Measurements from ENCODE around the gene MUC5B. TPM values are rescaled to one million over a fixed set of nuclear protein-coding genes. Genes with fewer than 3 reads are reported as not detected.

Gene MUC5B
- total and polyA plus RNA-seq, 4 donors: 0.25 TPM; not detected in 3

DNA sequence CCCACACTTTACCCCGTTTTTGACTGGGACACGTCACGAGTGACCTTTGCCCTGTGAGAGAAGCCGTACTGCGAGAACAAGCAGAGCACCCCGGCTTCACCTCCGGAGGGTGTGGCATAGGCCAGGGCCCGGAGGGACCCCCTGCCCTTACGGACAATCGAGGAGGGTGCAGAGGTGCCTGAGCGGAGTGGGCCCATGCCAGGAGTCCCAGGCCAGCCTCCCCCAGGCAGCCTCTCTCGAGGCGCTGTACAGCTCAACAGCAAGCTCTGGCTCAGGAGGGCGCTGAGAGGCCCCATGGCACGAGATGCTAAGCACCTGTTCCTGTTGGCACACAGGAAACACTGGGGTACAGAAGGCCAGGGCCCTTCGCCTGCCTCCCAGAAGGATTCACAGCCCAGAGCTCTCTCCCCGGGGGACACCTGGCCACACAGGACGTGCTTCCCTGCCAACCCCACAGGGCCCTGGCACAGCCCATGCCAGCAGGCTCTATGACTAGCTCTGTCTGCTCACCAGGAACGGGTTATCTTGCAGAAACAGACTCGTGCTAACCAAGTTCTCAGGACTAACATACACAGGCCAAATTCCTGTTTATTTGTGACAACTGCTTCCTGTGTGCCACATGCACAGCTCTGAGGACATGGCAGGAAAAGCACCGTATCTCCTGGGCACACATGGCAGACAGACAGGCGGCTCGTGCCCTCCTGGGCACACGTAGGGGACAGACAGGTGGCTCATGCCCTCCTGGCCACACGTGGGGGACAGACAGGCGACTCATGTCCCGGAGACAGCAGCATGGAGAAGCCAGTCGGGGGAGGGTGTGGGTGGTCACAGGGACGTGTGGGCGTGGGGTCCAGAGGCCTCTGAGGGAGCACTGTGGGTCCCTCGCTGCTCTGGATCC lies 75.0 kb downstream of the MUC5B start:
- Histone ChIP-seq H3K27me3 (ENCODE audit: control insufficient read depth in 1 of 2, insufficient read depth in 2 of 2, low read length in 1 of 2) (no peaks in the 10 kb centered on the region), H3K27ac (ENCODE audit: low read depth in 1 of 2, low read length in 2 of 2) (no peak overlapping the region), H3K9me3 (ENCODE audit: control insufficient read depth, low read length) (no peaks in the 10 kb centered on the region), H3K4me3 (ENCODE audit: low read length in 2 of 2) (no peak overlapping the region), H3K4me1 (ENCODE audit: control insufficient read depth in 1 of 2, insufficient read depth in 2 of 2, low read length in 2 of 2) (no peaks in the 10 kb centered on the region), H3K36me3 (ENCODE audit: control insufficient read depth in 1 of 2, insufficient read depth in 2 of 2, low read length in 1 of 2) (peaks cover 0 to 2% of the 10 kb centered on the region in 2 donors)
- ATAC-seq (ENCODE audit: low FRiP score): no peak
- DNase-seq: no peak
- intact Hi-C loops (cut with DNase I): loop anchor here in 1 of 2 donors (5.0 kb wide), 1 partner anchor 36 kb away; no protein-coding TSS in a partner anchor
- 76 to 80% methylated on average over 31 of the region's 31 CpGs for WGBS, 2 donors

DNA sequence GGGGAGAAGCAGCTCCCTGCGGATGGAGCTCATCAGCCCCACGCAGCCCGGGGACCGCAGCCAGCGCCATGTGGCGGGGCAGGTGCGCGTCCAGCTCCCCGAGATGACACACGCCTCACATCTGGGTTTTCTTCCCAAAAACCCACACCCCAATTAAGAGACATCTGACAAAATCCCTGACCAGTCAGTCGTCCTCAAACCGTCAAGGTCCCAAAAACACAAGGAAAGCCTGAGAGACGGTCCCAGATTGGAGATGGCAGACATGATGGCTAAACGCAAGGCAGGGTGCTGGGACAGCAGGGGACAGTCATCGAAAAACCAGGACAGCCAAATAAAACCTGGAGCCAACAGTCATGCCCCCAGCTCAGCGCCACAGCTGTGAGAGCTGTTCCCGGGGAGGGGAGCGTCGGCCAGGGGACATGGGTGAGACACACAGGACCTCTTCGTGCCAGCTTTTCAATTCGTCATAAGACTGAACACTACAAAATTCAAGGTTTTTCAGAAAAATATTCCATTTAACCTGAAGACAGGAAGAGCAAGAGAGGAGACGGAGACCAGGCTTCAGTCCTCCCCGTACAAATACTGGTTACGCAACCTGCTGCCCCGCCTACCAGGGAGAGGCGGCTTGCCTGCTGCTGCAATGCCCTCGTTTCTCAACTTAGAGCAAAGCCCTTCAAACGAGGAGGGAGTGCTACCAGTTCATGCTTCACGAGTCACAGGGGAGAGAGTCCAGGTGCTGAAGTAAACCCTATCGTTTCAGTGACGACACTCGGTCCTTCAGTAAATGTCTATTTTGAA lies 76.0 kb downstream of the MUC5B start:
- Histone ChIP-seq H3K9me3 (ENCODE audit: control insufficient read depth, low read length) (no peaks in the 10 kb centered on the region), H3K4me1 (ENCODE audit: control insufficient read depth in 1 of 2, insufficient read depth in 2 of 2, low read length in 2 of 2) (no peaks in the 10 kb centered on the region), H3K4me3 (ENCODE audit: low read length in 2 of 2) (no peak overlapping the region), H3K36me3 (ENCODE audit: control insufficient read depth in 1 of 2, insufficient read depth in 2 of 2, low read length in 1 of 2) (no peaks in the 10 kb centered on the region), H3K27me3 (ENCODE audit: control insufficient read depth in 1 of 2, insufficient read depth in 2 of 2, low read length in 1 of 2) (no peaks in the 10 kb centered on the region), H3K27ac (ENCODE audit: low read depth in 1 of 2, low read length in 2 of 2) (no peak overlapping the region)
- ATAC-seq (ENCODE audit: low FRiP score) (peak; percentile 80), DNase-seq (peak; percentile 85 to 92)
- intact Hi-C loops (cut with DNase I): loop anchor here in 1 of 2 donors (5.0 kb wide), 1 partner anchor 37 kb away; no protein-coding TSS in a partner anchor
- 76 to 80% methylated on average over 32 of the region's 32 CpGs for WGBS, 2 donors

DNA sequence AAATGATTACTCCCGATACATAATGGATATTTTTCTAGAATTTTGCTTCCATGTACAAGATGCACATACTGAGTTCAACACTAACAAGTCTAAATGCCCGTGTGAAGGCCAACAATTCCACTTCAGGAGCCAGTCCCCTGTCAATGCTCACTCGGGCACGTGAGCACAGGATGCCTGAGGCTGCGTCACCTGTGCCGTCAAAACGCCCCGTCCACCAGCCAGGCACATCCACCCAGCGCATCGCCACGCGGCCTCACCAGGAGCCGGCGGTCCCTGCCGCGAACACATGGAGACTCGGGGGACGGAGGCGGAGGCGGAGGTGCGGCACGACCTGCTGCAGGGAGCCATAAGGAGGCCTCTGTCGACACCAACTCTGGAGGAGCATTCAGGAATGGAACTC lies 76.8 kb downstream of the MUC5B start:
- intact Hi-C loops (cut with DNase I): loop anchor here (5.0 kb wide), 2 partner anchors 37 to 38 kb away; no protein-coding TSS in a partner anchor
- no peak overlapping the region for H3K27ac ChIP-seq (ENCODE audit: low read depth in 1 of 2, low read length in 2 of 2)
- no peaks in the 10 kb centered on the region for H3K27me3 ChIP-seq (ENCODE audit: control insufficient read depth in 1 of 2, insufficient read depth in 2 of 2, low read length in 1 of 2)
- no peaks in the 10 kb centered on the region for H3K4me1 ChIP-seq (ENCODE audit: control insufficient read depth in 1 of 2, insufficient read depth in 2 of 2, low read length in 2 of 2)
- DNase-seq (peak; percentile 43 to 76), ATAC-seq (ENCODE audit: low FRiP score) (no peak)
- 68 to 69% methylated on average over 23 of the region's 23 CpGs for WGBS, 2 donors
- no peaks in the 10 kb centered on the region for H3K36me3 ChIP-seq (ENCODE audit: control insufficient read depth in 1 of 2, insufficient read depth in 2 of 2, low read length in 1 of 2)
- H3K9me3 ChIP-seq (ENCODE audit: control insufficient read depth, low read length): no peaks in the 10 kb centered on the region
- H3K4me3 ChIP-seq (ENCODE audit: low read length in 2 of 2): no peak overlapping the region

DNA sequence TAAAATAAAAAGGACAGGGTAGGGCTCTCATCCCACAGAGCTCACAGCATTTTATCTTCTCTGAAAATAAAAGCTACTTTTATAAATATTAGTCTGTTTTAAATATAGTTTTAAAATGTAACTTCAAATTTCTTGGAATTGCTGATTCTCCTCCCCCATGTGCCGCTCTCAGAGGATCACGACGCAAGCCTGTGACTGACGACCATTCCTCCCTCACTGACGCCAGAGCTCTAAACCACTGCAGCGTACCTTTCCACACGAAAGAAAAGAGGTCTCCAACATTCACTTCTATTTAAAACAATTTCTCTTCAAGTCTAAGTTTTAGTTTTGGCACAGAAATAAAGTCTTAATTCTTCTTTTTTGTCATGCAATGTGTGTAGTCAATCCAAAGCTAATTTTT lies 77.3 kb downstream of the MUC5B start:
- Histone ChIP-seq H3K27me3 (ENCODE audit: control insufficient read depth in 1 of 2, insufficient read depth in 2 of 2, low read length in 1 of 2) (no peaks in the 10 kb centered on the region), H3K4me1 (ENCODE audit: control insufficient read depth in 1 of 2, insufficient read depth in 2 of 2, low read length in 2 of 2) (no peaks in the 10 kb centered on the region), H3K4me3 (ENCODE audit: low read length in 2 of 2) (no peak overlapping the region), H3K36me3 (ENCODE audit: control insufficient read depth in 1 of 2, insufficient read depth in 2 of 2, low read length in 1 of 2) (no peaks in the 10 kb centered on the region), H3K27ac (ENCODE audit: low read depth in 1 of 2, low read length in 2 of 2) (no peak overlapping the region), H3K9me3 (ENCODE audit: control insufficient read depth, low read length) (no peaks in the 10 kb centered on the region)
- intact Hi-C loops (cut with DNase I): loop anchor here in 1 of 2 donors (5.0 kb wide), 1 partner anchor 37 kb away; no protein-coding TSS in a partner anchor
- ATAC-seq (ENCODE audit: low FRiP score) (no peak), DNase-seq (no peak)
- 17 to 21% methylated on average over 7 of the region's 7 CpGs for WGBS, 2 donors

DNA sequence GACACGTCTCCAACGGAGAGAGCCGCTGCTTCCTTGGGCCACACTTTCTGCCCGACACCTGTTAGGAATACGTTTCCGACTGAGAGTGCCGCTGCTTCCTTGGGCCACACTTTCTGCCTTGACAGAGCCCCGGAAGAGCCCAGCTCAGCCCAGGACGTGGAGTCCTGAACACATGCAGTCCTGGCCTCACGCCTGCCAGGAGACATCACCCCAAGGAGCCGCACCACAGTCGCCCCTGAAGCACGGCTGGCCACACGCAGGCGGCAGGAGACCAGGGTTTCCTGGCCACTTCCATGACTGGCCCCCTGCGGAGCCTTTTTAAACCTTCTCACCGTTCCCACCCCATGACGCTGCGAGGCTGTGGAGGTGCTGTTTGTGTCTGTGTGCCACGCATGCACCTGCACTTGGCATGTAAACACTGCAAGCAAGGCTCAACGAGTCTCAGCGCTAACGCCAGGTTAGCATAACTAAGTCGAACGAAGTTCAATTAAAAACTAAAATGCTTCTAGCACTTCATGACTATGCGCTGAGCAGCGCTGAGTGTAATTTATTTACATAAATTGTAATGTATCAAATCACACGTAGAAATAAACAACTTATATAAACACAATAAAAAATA lies 77.8 kb downstream of the MUC5B start:
- no peaks in the 10 kb centered on the region for H3K4me1 ChIP-seq (ENCODE audit: control insufficient read depth in 1 of 2, insufficient read depth in 2 of 2, low read length in 2 of 2)
- 77 to 81% methylated on average over 28 of the region's 28 CpGs for WGBS, 2 donors
- no peak overlapping the region for H3K4me3 ChIP-seq (ENCODE audit: low read length in 2 of 2)
- ATAC-seq (ENCODE audit: low FRiP score): no peak
- no peaks in the 10 kb centered on the region for H3K9me3 ChIP-seq (ENCODE audit: control insufficient read depth, low read length)
- no peak overlapping the region for H3K27ac ChIP-seq (ENCODE audit: low read depth in 1 of 2, low read length in 2 of 2)
- H3K36me3 ChIP-seq (ENCODE audit: control insufficient read depth in 1 of 2, insufficient read depth in 2 of 2, low read length in 1 of 2): no peaks in the 10 kb centered on the region
- H3K27me3 ChIP-seq (ENCODE audit: control insufficient read depth in 1 of 2, insufficient read depth in 2 of 2, low read length in 1 of 2): no peaks in the 10 kb centered on the region
- intact Hi-C loops (cut with DNase I): loop anchor here in 1 of 2 donors (5.0 kb wide), 1 partner anchor 37 kb away; no protein-coding TSS in a partner anchor
- DNase-seq: peak in 1 of 2 donors; percentile 73

DNA sequence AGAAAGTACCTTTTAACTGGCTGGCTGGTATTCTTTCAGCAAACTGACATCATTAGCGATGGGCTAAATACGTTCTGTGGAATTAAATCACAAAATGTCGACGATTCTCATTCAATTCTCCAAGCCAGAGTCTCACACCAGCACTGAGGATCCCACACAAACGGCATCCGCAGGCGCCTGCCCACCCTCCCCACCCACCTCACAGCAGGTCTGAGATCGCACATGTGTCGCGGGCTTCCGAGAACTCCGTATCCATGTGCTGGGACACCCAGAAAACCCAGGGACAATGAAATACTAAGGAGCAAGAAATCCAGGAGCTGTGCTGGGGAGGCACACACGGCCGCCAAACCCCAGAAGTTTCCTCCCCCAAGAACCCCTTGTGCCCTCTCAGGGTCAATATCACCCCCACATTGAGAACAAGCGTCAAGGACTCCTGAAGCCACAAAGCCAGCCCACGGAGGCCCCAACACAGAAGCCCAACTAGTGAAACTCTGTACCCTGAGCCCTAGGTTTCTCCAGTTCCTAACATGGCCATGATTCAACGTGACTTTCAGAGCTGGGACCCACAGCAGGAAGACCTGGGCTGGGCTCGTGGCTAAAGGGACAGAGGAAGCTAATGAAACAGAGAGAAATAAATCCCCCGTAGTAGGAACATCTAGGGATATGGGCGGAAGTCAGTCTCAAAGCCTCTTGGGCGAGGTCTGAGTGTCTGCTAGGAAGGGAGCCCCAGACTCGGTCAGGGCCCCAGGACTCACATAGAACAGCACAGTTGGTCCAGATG lies 78.5 kb downstream of the MUC5B start:
- DNase-seq (no peak), ATAC-seq (ENCODE audit: low FRiP score) (no peak)
- H3K27me3 ChIP-seq (ENCODE audit: control insufficient read depth in 1 of 2, insufficient read depth in 2 of 2, low read length in 1 of 2): no peaks in the 10 kb centered on the region
- H3K27ac ChIP-seq (ENCODE audit: low read depth in 1 of 2, low read length in 2 of 2): no peak overlapping the region
- WGBS, 2 donors: 94 to 96% methylated on average over 22 of the region's 22 CpGs
- H3K36me3 ChIP-seq (ENCODE audit: control insufficient read depth in 1 of 2, insufficient read depth in 2 of 2, low read length in 1 of 2): no peaks in the 10 kb centered on the region
- H3K9me3 ChIP-seq (ENCODE audit: control insufficient read depth, low read length): no peaks in the 10 kb centered on the region
- intact Hi-C loops (cut with DNase I): loop anchor here in 1 of 2 donors (5.0 kb wide), 1 partner anchor 36 kb away; no protein-coding TSS in a partner anchor
- no peak overlapping the region for H3K4me3 ChIP-seq (ENCODE audit: low read length in 2 of 2)
- H3K4me1 ChIP-seq (ENCODE audit: control insufficient read depth in 1 of 2, insufficient read depth in 2 of 2, low read length in 2 of 2): no peaks in the 10 kb centered on the region

DNA sequence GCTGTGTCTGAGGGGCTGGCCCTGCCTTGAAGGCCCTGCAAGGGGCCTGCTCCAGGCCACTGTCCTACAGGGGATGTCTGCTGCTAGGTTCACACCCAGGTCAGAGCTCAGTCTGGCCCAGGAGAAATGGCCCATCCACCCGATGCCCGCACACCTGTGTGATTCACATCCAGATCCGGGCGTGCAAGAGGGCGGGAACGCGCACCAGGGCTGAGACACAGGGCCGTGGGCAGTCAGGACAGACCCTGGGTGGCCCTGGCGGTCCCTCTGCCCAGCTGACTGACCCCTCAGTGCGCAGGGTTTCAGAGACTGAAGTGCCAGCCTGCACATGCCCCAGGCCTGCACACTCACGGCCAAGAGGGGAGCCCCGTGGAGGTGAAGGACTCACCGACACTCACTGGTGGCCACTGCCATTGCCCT lies 79.2 kb downstream of the MUC5B start:
- DNase-seq: peak in 1 of 2 donors; percentile 73
- H3K27ac ChIP-seq (ENCODE audit: low read depth in 1 of 2, low read length in 2 of 2): no peak overlapping the region
- WGBS, 2 donors: 87 to 91% methylated on average over 13 of the region's 13 CpGs
- H3K36me3 ChIP-seq (ENCODE audit: control insufficient read depth in 1 of 2, insufficient read depth in 2 of 2, low read length in 1 of 2): no peaks in the 10 kb centered on the region
- H3K9me3 ChIP-seq (ENCODE audit: control insufficient read depth, low read length): no peaks in the 10 kb centered on the region
- no peaks in the 10 kb centered on the region for H3K4me1 ChIP-seq (ENCODE audit: control insufficient read depth in 1 of 2, insufficient read depth in 2 of 2, low read length in 2 of 2)
- no peak for ATAC-seq (ENCODE audit: low FRiP score)
- no peaks in the 10 kb centered on the region for H3K27me3 ChIP-seq (ENCODE audit: control insufficient read depth in 1 of 2, insufficient read depth in 2 of 2, low read length in 1 of 2)
- intact Hi-C loops (cut with DNase I): loop anchor here in 1 of 2 donors (5.0 kb wide), 1 partner anchor 35 kb away; no protein-coding TSS in a partner anchor
- no peak overlapping the region for H3K4me3 ChIP-seq (ENCODE audit: low read length in 2 of 2)

Measured in aorta (tissue), 5 donors.